Chondrocyte (in vitro differentiated cells): ENCODE data around the gene KCNQ2. TPM values are rescaled to one million over a fixed set of nuclear protein-coding genes. Genes with fewer than 3 reads are reported as not detected.

ENCODE experiments used
- DNase-seq: peaks from one replicate; pipeline ENCODE4 v3.0.0; 2021; ENCODE audit warnings: mixed read lengths, low spot score
- H3K27ac Mint-ChIP-seq: one replicate; pipeline ENCODE4 v1.8.0; 2021; ENCODE audit warnings: mild to moderate bottlenecking, moderate library complexity, mixed read lengths; ENCODE audit not compliant: unreplicated experiment
- H3K27me3 Mint-ChIP-seq: 2 replicates; pipeline ENCODE4 v1.8.0; 2021; ENCODE audit warnings: low read depth, mixed read lengths
- H3K36me3 Mint-ChIP-seq: 2 replicates; pipeline ENCODE4 v1.8.0; 2021; ENCODE audit warnings: low read depth, mixed read lengths
- H3K4me1 Mint-ChIP-seq: 2 replicates; pipeline ENCODE4 v1.8.0; 2021; ENCODE audit warnings: low read depth, mild to moderate bottlenecking, mixed read lengths
- H3K4me3 Mint-ChIP-seq: one replicate; pipeline ENCODE4 v1.8.0; 2021; ENCODE audit warnings: mild to moderate bottlenecking, moderate library complexity, mixed read lengths; ENCODE audit not compliant: unreplicated experiment
- H3K9me3 Mint-ChIP-seq: 2 replicates; pipeline ENCODE4 v1.8.0; 2021; ENCODE audit warnings: low read depth, mixed read lengths
- CTCF ChIP-seq: fragments of 200-600 bp; sonication (generic); IDR thresholded peaks from 2 replicates; pipeline ENCODE4 v1.5.0; 2021; ENCODE audit warnings: antibody characterized with exemption, mild to moderate bottlenecking, moderate library complexity
- total RNA-seq: library from RNA; stranded (reverse); gene quantifications from 3 replicates; pipeline ENCODE4 v1.2.1, GENCODE V29; 2021

The KCNQ2 gene
- total RNA-seq, 1 donor from 2014 or later = not detected

DNA sequence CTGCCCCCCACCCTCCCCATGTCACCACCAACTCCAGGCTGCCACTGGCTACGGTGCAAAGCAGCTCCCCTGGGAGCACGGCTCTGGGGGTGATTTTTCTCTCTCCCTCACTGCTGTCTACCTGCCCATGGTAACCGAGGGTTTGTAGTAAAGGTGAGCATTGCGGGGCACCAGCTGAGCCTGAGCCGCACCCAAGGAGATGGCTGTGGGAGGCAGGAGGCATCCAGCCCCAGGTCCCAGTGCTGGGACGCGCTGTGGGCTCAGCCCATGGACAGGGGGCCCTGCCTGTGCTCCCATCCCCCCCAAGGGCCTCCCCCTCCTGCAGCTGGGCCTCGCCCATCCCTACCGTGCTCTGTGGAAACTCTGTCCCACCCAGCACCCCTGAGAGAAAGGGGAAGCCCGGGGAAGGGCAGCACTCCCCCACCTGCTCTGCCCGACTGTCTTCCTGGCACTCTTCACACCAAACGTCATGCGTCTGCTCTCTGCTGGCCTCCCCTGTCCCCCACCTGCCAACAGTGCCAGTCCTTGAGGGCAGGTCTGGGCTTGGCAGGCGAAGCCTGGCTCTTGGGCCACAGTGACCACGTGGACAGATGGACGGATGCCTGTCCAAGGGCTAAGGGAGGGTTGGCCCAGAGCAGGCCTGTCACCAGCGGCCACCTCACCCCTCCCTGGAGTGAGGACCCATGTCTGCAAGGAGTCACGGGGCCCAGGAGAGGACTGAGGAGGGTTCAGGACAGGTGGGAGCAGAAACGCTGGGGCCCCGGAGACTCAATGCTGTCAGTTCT is 107.5 kb downstream of the KCNQ2 start:
- Mint-ChIP-seq H3K9me3 (no peaks in the 10 kb centered on the region), H3K4me3 (no peak overlapping the region), H3K27ac (no peak overlapping the region), H3K27me3 (peaks cover 30% of the 10 kb centered on the region), H3K36me3 (no peaks in the 10 kb centered on the region), H3K4me1 (no peaks in the 10 kb centered on the region)
- TF ChIP-seq CTCF = no peak
- no peak for DNase-seq

- TF ChIP-seq CTCF = no peak
- no peaks in the 10 kb centered on the region for H3K9me3 Mint-ChIP-seq
- no peak overlapping the region for H3K27ac Mint-ChIP-seq
- H3K4me3 Mint-ChIP-seq = no peak overlapping the region
- no peaks in the 10 kb centered on the region for H3K36me3 Mint-ChIP-seq
- peaks cover 34% of the 10 kb centered on the region for H3K27me3 Mint-ChIP-seq
- H3K4me1 Mint-ChIP-seq = no peaks in the 10 kb centered on the region
- DNase-seq = no peak
Measured at GRCh38 chr20:63363981-63364561, 108.4 kb downstream of the KCNQ2 start.

- H3K4me3 Mint-ChIP-seq = no peak overlapping the region
- no peaks in the 10 kb centered on the region for H3K36me3 Mint-ChIP-seq
- H3K4me1 Mint-ChIP-seq = no peaks in the 10 kb centered on the region
- DNase-seq = no peak
- no peaks in the 10 kb centered on the region for H3K9me3 Mint-ChIP-seq
- H3K27ac Mint-ChIP-seq = no peak overlapping the region
- no peak for TF ChIP-seq CTCF
- H3K27me3 Mint-ChIP-seq = peaks cover 32% of the 10 kb centered on the region
Measured at GRCh38 chr20:63363013-63363957, 109.2 kb downstream of the KCNQ2 start.

- Mint-ChIP-seq H3K9me3 (no peaks in the 10 kb centered on the region), H3K27ac (no peak overlapping the region), H3K27me3 (peaks cover 30% of the 10 kb centered on the region), H3K4me1 (no peaks in the 10 kb centered on the region), H3K36me3 (no peaks in the 10 kb centered on the region), H3K4me3 (no peak overlapping the region)
- no peak for DNase-seq
- no peak for TF ChIP-seq CTCF
Measured at GRCh38 chr20:63362436-63363009, 109.9 kb downstream of the KCNQ2 start.
